Mucosa of descending colon (tissue), 3 donors: Measurements from ENCODE around the gene ALOX15B. TPM values are rescaled to one million over a fixed set of nuclear protein-coding genes. Genes with fewer than 3 reads are reported as not detected.

Source experiments
- ATAC-seq: fragments of 200-7000 bp; cut with Tn5 transposase; one replicate; pipeline ENCODE4 v1.9.1; 2020; ENCODE audit warnings: mild to moderate bottlenecking, moderate library complexity
- DNase-seq, 3 donors: peaks; one replicate each; pipeline ENCODE4 v3.0.0-alpha.2; 2020
- H3K36me3 ChIP-seq: fragments of 200-600 bp; one replicate; pipeline ENCODE4 v1.8.0; 2021; ENCODE audit warnings: low read depth, mild to moderate bottlenecking
- H3K4me1 ChIP-seq: fragments of 200-600 bp; one replicate; pipeline ENCODE4 v1.8.0; 2021; ENCODE audit warnings: low read depth, mild to moderate bottlenecking
- H3K4me3 ChIP-seq: fragments of 200-600 bp; one replicate; pipeline ENCODE4 v1.8.0; 2021; ENCODE audit warnings: mild to moderate bottlenecking
- H3K9me3 ChIP-seq: fragments of 200-600 bp; one replicate; pipeline ENCODE4 v1.8.0; 2021; ENCODE audit warnings: mild to moderate bottlenecking
- CTCF ChIP-seq: fragments of 200-600 bp; IDR thresholded peaks from one replicate; pipeline ENCODE4 v1.8.0; 2022; ENCODE audit warnings: antibody characterized with exemption, mild to moderate bottlenecking
- intact Hi-C, 2 donors: fragments of 100-400 bp; cut with DNase I in 1 of 2; cut with micrococcal nuclease in 1 of 2; formaldehyde crosslinking; loops; one replicate each; pipeline versions ENCODE4 v1.11.0 to v1.11.1; 2022; cut with DNase I, micrococcal nuclease
- microRNA-seq: library from miRNA; unstranded; fragments of <30 nt; microRNA quantifications from one replicate; pipeline ENCODE4, GENCODE V29; 2019
- total RNA-seq, 3 donors: library from RNA; stranded (reverse); fragmentation: NEBNext Ultra II Directional in 2 of 3; extraction: Animal tissue kit (Norgen Biotek cat#: 25700) in 2 of 3; gene quantifications; one replicate each; pipeline versions ENCODE4 v1.2.1 to v1.2.4, GENCODE V29; 2021 to 2023
- donor health status: DM: no; HTN: no; CAD: no; lungs with moderate emphysema.
- donor health status: DM: no; HTN: no; CAD: no.
- donor health status: DM: no; HTN: yes; CAD: no.

Gene ALOX15B
- total RNA-seq, 3 donors from 2014 or later = 0.66 to 1.3 (median 1.1) TPM

DNA sequence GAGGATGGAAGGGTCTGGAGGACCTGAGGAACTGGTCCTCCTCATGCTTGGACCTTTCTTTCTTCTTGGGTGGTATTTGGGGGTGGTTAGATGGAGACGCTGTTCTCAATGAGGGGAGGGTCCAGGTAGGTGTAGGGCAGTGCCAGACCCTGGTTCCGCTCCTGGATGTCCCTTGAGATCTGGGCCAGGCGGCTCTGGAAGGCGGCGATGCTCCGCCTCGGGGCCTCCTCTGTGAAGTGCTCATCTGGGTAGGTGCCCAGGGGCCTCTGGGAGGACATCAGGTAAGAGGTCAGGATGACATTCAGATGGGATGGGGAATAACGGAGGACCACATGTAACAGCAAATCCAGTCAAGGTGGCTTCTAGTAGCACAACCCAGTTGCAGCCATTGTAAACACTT is 57.7 kb downstream of the ALOX15B start:
- H3K9me3 ChIP-seq = no peaks in the 10 kb centered on the region
- intact Hi-C loops = no loop called here

More for the DNA sequence above, 57.7 kb downstream of the ALOX15B start:
- TF ChIP-seq CTCF = no peak
- Histone ChIP-seq H3K4me3 (no peak overlapping the region), H3K36me3 (no peaks in the 10 kb centered on the region), H3K4me1 (no peaks in the 10 kb centered on the region)
- no peak for DNase-seq
- no peak for ATAC-seq

Small RNAs within 50 kb of the gene (microRNA-seq; reads per million reads assigned to microRNA genes)
- gene MIR4314 = not detected

Other genes starting within 250 kb of the ALOX15B start
- 10 to 100 TPM; 44.3 to 73.6 (median 54.6) TPM for gene KDM6B, start 204.8 kb upstream of the ALOX15B start, total RNA-seq
- gene TMEM88, start 184.0 kb upstream of the ALOX15B start, total RNA-seq = 1 to 10 TPM; 3.5 to 8.5 (median 6.9) TPM
- gene NAA38, start 181.5 kb upstream of the ALOX15B start, total RNA-seq = 10 to 100 TPM; 51.2 to 73.5 (median 58.2) TPM
- 10 to 100 TPM; 11.5 to 17.0 (median 12.2) TPM for gene CYB5D1, start 181.1 kb upstream of the ALOX15B start, total RNA-seq
- gene CHD3, start 150.3 kb upstream of the ALOX15B start, total RNA-seq = 100 to 1,000 TPM in 1 of 3 donors, 10 to 100 TPM in 2; 52.7 to 151 (median 56.5) TPM
- gene RNF227, start 122.8 kb upstream of the ALOX15B start, total RNA-seq = 1 to 10 TPM; 1.4 to 3.0 (median 2.4) TPM
- gene KCNAB3, start 109.2 kb upstream of the ALOX15B start, total RNA-seq = 1 to 10 TPM; 3.3 to 5.5 (median 3.9) TPM
- 100 to 1,000 TPM in 2 of 3 donors, 10 to 100 TPM in 1; 86.2 to 116 (median 114) TPM for gene TRAPPC1, start 107.1 kb upstream of the ALOX15B start, total RNA-seq
- 10 to 100 TPM; 23.7 to 34.5 (median 31.4) TPM for gene CNTROB, start 106.9 kb upstream of the ALOX15B start, total RNA-seq
- under 1 TPM in 1 of 3 donors, not detected in 2; 0.26 TPM for gene GUCY2D, start 36.4 kb upstream of the ALOX15B start, total RNA-seq
- gene ALOX12B, start 48.7 kb downstream of the ALOX15B start, total RNA-seq = under 1 TPM; 0.25 to 0.65 (median 0.49) TPM
- not detected for gene ALOXE3, start 79.5 kb downstream of the ALOX15B start, total RNA-seq
- gene HES7, start 85.0 kb downstream of the ALOX15B start, total RNA-seq = under 1 TPM in 1 of 3 donors, not detected in 2; 0.28 TPM
- 100 to 1,000 TPM in 1 of 3 donors, 10 to 100 TPM in 2; 14.9 to 185 (median 84.0) TPM for gene PER1, start 113.3 kb downstream of the ALOX15B start, total RNA-seq
- gene VAMP2, start 123.9 kb downstream of the ALOX15B start, total RNA-seq = 10 to 100 TPM; 56.4 to 77.2 (median 62.8) TPM
- gene TMEM107, start 137.3 kb downstream of the ALOX15B start, total RNA-seq = 10 to 100 TPM in 1 of 3 donors, 1 to 10 TPM in 2; 8.0 to 19.1 (median 9.6) TPM
- 10 to 100 TPM; 10.5 to 11.4 (median 11.0) TPM for gene BORCS6, start 151.1 kb downstream of the ALOX15B start, total RNA-seq
- gene AURKB, start 171.5 kb downstream of the ALOX15B start, total RNA-seq = 10 to 100 TPM in 1 of 3 donors, 1 to 10 TPM in 2; 5.2 to 27.3 (median 5.7) TPM
- 10 to 100 TPM; 35.6 to 59.6 (median 57.7) TPM for gene CTC1, start 209.0 kb downstream of the ALOX15B start, total RNA-seq
- 10 to 100 TPM; 18.7 to 31.7 (median 30.1) TPM for gene PFAS, start 210.2 kb downstream of the ALOX15B start, total RNA-seq
- gene RANGRF, start 249.6 kb downstream of the ALOX15B start, total RNA-seq = 10 to 100 TPM; 11.5 to 26.9 (median 15.5) TPM